ENCODE measurements around the gene ADH6. TPM values are rescaled to one million over a fixed set of nuclear protein-coding genes. Genes with fewer than 3 reads are reported as not detected.

The ADH6 gene
- total RNA-seq, 2 donors from 2014 or later: not detected

GRCh38 chr4:99165978-99166377 is 53.1 kb downstream of the ADH6 start:
- intact Hi-C loops (cut with DNase I): no loop called here
- TF ChIP-seq POLR2A (IDR thresholded peaks at IDR 0.05) (no peak), POLR2AphosphoS5 (IDR thresholded peaks at IDR 0.05) (no peak)
- TF ChIP-seq, protein P1, sequence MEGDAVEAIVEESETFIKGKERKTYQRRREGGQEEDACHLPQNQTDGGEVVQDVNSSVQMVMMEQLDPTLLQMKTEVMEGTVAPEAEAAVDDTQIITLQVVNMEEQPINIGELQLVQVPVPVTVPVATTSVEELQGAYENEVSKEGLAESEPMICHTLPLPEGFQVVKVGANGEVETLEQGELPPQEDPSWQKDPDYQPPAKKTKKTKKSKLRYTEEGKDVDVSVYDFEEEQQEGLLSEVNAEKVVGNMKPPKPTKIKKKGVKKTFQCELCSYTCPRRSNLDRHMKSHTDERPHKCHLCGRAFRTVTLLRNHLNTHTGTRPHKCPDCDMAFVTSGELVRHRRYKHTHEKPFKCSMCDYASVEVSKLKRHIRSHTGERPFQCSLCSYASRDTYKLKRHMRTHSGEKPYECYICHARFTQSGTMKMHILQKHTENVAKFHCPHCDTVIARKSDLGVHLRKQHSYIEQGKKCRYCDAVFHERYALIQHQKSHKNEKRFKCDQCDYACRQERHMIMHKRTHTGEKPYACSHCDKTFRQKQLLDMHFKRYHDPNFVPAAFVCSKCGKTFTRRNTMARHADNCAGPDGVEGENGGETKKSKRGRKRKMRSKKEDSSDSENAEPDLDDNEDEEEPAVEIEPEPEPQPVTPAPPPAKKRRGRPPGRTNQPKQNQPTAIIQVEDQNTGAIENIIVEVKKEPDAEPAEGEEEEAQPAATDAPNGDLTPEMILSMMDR (IDR thresholded peaks at IDR 0.05): no peak
- WGBS: 93% methylated on average over 1 of the region's 1 CpG
- H3K36me3 ChIP-seq: no peaks in the 10 kb centered on the region
- H3K4me1 ChIP-seq (replicated peaks): no peaks in the 10 kb centered on the region
- no peak overlapping the region for H3K27ac ChIP-seq
- no peaks in the 10 kb centered on the region for H3K9me3 ChIP-seq
- no peak for DNase-seq (ENCODE audit: low spot score)
- no peaks in the 10 kb centered on the region for H3K27me3 ChIP-seq (replicated peaks; ENCODE audit: insufficient read depth)
- H3K4me3 ChIP-seq: no peak overlapping the region

- Histone ChIP-seq H3K4me1 (replicated peaks) (no peaks in the 10 kb centered on the region), H3K9me3 (no peaks in the 10 kb centered on the region), H3K4me3 (no peak overlapping the region), H3K36me3 (no peaks in the 10 kb centered on the region), H3K27me3 (replicated peaks; ENCODE audit: insufficient read depth) (no peaks in the 10 kb centered on the region), H3K27ac (no peak overlapping the region)
- WGBS: 99% methylated on average over 3 of the region's 3 CpGs
- intact Hi-C loops (cut with DNase I): no loop called here
- DNase-seq (ENCODE audit: low spot score): no peak
- TF ChIP-seq, protein P1 (IDR thresholded peaks at IDR 0.05): no peak
- TF ChIP-seq POLR2A (IDR thresholded peaks at IDR 0.05) (no peak), POLR2AphosphoS5 (IDR thresholded peaks at IDR 0.05) (no peak)
Observed at GRCh38 chr4:99161373-99162099, 57.5 kb downstream of the ADH6 start.

DNA sequence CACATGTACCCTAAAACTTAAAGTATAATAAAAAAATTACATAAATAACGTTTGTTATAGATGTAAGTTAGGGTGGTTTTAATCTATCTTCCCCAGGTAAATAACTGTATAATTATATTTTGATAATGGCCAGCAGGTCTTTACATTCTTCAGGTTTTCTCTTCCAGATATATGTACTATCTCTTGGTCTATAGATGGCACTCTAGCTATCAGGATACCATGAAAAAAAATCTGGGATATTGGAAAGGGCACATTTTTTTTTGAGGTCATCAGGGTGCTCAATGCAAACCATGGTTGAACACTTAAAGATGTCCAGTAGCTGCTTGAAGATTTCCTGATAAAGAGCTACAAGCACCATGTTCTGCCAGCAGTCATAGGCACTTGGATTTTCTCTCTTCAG is 59.3 kb downstream of the ADH6 start:
- 74% methylated on average over 1 of the region's 1 CpG for WGBS
- Histone ChIP-seq H3K4me3 (no peak overlapping the region), H3K27me3 (replicated peaks; ENCODE audit: insufficient read depth) (no peaks in the 10 kb centered on the region), H3K36me3 (no peaks in the 10 kb centered on the region), H3K4me1 (replicated peaks) (no peaks in the 10 kb centered on the region), H3K9me3 (no peaks in the 10 kb centered on the region), H3K27ac (no peak overlapping the region)
- intact Hi-C loops (cut with DNase I): no loop called here
- TF ChIP-seq POLR2A (IDR thresholded peaks at IDR 0.05) (no peak), POLR2AphosphoS5 (IDR thresholded peaks at IDR 0.05) (no peak)
- TF ChIP-seq, protein P1 (IDR thresholded peaks at IDR 0.05): no peak
- DNase-seq (ENCODE audit: low spot score): no peak

DNA sequence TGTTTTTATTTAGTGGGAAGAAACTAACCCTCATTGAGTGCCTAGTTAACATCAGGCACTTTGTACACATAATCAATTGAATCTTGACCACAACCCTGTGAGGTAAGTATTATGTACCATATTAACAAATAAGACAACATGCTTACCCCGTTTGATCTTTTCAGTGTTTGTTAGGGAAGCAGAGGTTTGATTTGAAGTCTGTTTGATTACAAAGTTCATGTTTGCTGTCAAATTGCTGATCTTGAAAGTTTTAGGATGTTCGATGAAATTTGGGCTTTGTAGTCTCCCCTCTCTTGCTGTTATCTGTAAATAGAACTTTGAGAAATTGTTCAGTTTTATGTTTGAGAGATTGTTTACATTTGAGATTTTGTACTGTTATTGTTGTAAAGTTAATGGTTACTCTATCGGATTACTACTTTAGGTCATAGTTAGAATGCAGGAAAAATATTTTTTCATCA is 61.5 kb downstream of the ADH6 start:
- no peaks in the 10 kb centered on the region for H3K4me1 ChIP-seq (replicated peaks)
- 33% methylated on average over 3 of the region's 3 CpGs for whole genome bisulfite sequencing
- intact Hi-C loops (cut with DNase I): no loop called here
- no peaks in the 10 kb centered on the region for H3K9me3 ChIP-seq
- no peak overlapping the region for H3K27ac ChIP-seq
- H3K36me3 ChIP-seq: no peaks in the 10 kb centered on the region
- DNase-seq (ENCODE audit: low spot score): no peak
- H3K4me3 ChIP-seq: no peak overlapping the region
- no peak for TF ChIP-seq POLR2A (IDR thresholded peaks at IDR 0.05)
- TF ChIP-seq, protein P1 (IDR thresholded peaks at IDR 0.05): no peak
- no peak for TF ChIP-seq POLR2AphosphoS5 (IDR thresholded peaks at IDR 0.05)
- H3K27me3 ChIP-seq (replicated peaks; ENCODE audit: insufficient read depth): no peaks in the 10 kb centered on the region

DNA sequence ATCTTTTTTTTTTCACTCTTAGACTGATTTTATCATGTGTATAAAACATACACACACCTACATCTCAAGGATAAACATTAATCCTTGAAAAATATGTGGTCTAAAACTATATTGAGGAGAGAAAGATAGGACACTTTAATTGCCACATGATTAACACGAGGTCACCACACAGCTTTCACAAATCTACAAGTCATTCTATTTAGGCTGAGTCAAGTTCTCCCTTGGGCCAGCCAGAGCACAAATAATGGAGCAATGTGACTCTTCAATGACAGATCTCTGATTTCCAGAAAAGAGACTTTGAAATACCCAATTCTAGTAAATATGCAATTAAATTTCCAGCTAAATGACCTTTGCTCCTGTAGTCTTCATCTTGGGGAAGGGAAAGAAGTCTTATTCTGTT is 62.1 kb downstream of the ADH6 start:
- Histone ChIP-seq H3K27ac (no peak overlapping the region), H3K4me3 (no peak overlapping the region), H3K27me3 (replicated peaks; ENCODE audit: insufficient read depth) (no peaks in the 10 kb centered on the region), H3K4me1 (replicated peaks) (no peaks in the 10 kb centered on the region), H3K36me3 (no peaks in the 10 kb centered on the region), H3K9me3 (no peaks in the 10 kb centered on the region)
- no peak for DNase-seq (ENCODE audit: low spot score)
- TF ChIP-seq POLR2A (IDR thresholded peaks at IDR 0.05) (no peak), POLR2AphosphoS5 (IDR thresholded peaks at IDR 0.05) (no peak)
- TF ChIP-seq, protein P1 (IDR thresholded peaks at IDR 0.05): no peak
- whole genome bisulfite sequencing: 32% methylated on average over 1 of the region's 1 CpG
- intact Hi-C loops (cut with DNase I): no loop called here

Data from prostate gland (tissue), 2 donors.